IPS DF 4.7 (cell line): ENCODE results near the gene DDIAS.
A peak's percentile ranks its signal among the peaks of the same experiment; 100 is the strongest.
"Not testable (repeated sequence)": the region's sequence is repeated elsewhere in the genome, so short reads cannot be mapped to it uniquely, and the experiment has no call there.

Source experiments
- DNase-seq: peaks from one replicate; pipeline ENCODE4 v3.0.0-alpha.2; 2013; ENCODE audit warnings: low spot score; ENCODE audit errors: extremely low read depth

The DDIAS gene

GRCh38 chr11:82901165-82901921 is at the start of gene DDIAS:
TSS of gene DDIAS (plus strand) at chr11:82901736. CDS start at chr11:82914739, 13,003 bp downstream.
- peak; percentile 100 for DNase-seq

GRCh38 chr11:82854242-82854641 is 47.3 kb upstream of the DDIAS start:
- no peak for DNase-seq

- not testable (repeated sequence) for DNase-seq
Observed at GRCh38 chr11:82854916-82855315, 46.6 kb upstream of the DDIAS start.

- no peak for DNase-seq
Observed at GRCh38 chr11:82855616-82856015, 45.9 kb upstream of the DDIAS start.

- DNase-seq, result no peak
Observed at GRCh38 chr11:82857145-82857544, 44.4 kb upstream of the DDIAS start.

GRCh38 chr11:82858133-82858532 is 43.4 kb upstream of the DDIAS start:
- no peak for DNase-seq

- no peak for DNase-seq
Observed at GRCh38 chr11:82858556-82859091, 42.9 kb upstream of the DDIAS start.

GRCh38 chr11:82859750-82860149 is 41.8 kb upstream of the DDIAS start:
- no peak for DNase-seq

- DNase-seq, result no peak
Observed at GRCh38 chr11:82862379-82862778, 39.2 kb upstream of the DDIAS start.

GRCh38 chr11:82863209-82863608 is 38.3 kb upstream of the DDIAS start:
- no peak for DNase-seq

- DNase-seq, result peak; percentile 19
Observed at GRCh38 chr11:82864268-82864667, 37.3 kb upstream of the DDIAS start.

- no peak for DNase-seq
Observed at GRCh38 chr11:82865841-82866240, 35.7 kb upstream of the DDIAS start.

GRCh38 chr11:82867495-82868082 is 33.9 kb upstream of the DDIAS start:
- peak; percentile 69 for DNase-seq

- DNase-seq, result no peak
Observed at GRCh38 chr11:82869657-82870056, 31.9 kb upstream of the DDIAS start.

- no peak for DNase-seq
Observed at GRCh38 chr11:82871646-82872045, 29.9 kb upstream of the DDIAS start.

GRCh38 chr11:82872377-82873150 is 29.0 kb upstream of the DDIAS start:
- DNase-seq, result no peak

- DNase-seq, result no peak
Observed at GRCh38 chr11:82873919-82874333, 27.6 kb upstream of the DDIAS start.

- DNase-seq, result no peak
Observed at GRCh38 chr11:82874646-82875523, 26.7 kb upstream of the DDIAS start.

- DNase-seq, result no peak
Observed at GRCh38 chr11:82883853-82884252, 17.7 kb upstream of the DDIAS start.

GRCh38 chr11:82889133-82890001 is 12.2 kb upstream of the DDIAS start:
- no peak for DNase-seq
